ENCODE measurements around the gene FGFBP3.

DNA sequence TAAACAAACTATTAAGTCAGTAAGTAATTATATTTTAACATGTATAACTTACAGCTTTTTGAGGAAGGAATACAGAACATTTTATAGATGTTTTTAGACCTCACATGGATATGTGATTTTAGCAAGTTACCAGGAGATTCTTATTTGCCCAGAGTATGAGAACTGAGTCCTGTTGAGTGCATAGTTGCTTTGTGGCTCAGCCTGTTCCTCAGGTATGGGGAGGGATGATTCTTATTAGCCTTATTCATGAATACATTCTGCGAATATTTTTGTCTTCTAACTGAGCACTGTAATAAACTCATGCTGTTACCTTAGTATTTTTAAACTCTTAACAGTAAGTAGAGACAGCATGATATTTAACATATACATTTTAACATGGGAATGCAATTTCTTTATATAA, 32.1 kb upstream of the FGFBP3 start:
- no peak for TF ChIP-seq CTCF (conservative IDR thresholded peaks at IDR 0.05; ENCODE audit: low read depth in 2 of 2)
- TF ChIP-seq EZH2 (IDR thresholded peaks at IDR 0.05; ENCODE audit: low read depth, unreplicated experiment), result no peak
- no peak for TF ChIP-seq CREB1 (CRISPR knock-in tag; IDR thresholded peaks at IDR 0.05; ENCODE audit: low read depth)
- TF ChIP-seq EZH2phosphoT487 (IDR thresholded peaks at IDR 0.05; ENCODE audit: unreplicated experiment), result no peak

Data from GM23338 (cell line).